Activated naive CD8-positive, alpha-beta T cell treated with anti-CD3 and anti-CD28 coated beads, Interleukin-2, amount 10 ng/mL, durations not matched to agents 7 days and 5 days (primary cell): Measurements from ENCODE around the gene CHPF2. TPM values are rescaled to one million over a fixed set of nuclear protein-coding genes. Genes with fewer than 3 reads are reported as not detected.
A peak's percentile ranks its signal among the peaks of the same experiment; 100 is the strongest.

ENCODE experiments used
- ATAC-seq: fragments of 150-1000 bp; cut with Tn5 transposase; one replicate; pipeline ENCODE4 v1.10.0; 2021; ENCODE audit warnings: low read depth, moderate library complexity
- POLR2A ChIA-PET: fragments of 350-600 bp; sonication (Branson Sonifier 250); formaldehyde crosslinking; loops from one replicate; lab custom pipeline; 2021; ENCODE audit warnings: antibody characterized with exemption; lab: Charles Lee
- DNase-seq: peaks from one replicate; pipeline ENCODE4 v3.0.0; 2021
- H3K27ac Mint-ChIP-seq: one replicate; pipeline ENCODE4 v1.8.0; 2022; ENCODE audit warnings: mild to moderate bottlenecking, mixed read lengths
- H3K27me3 Mint-ChIP-seq: one replicate; pipeline ENCODE4 v1.8.0; 2022; ENCODE audit warnings: mild to moderate bottlenecking, moderate library complexity, mixed read lengths
- H3K36me3 Mint-ChIP-seq: one replicate; pipeline ENCODE4 v1.8.0; 2021; ENCODE audit warnings: mild to moderate bottlenecking, mixed read lengths
- H3K4me1 Mint-ChIP-seq: one replicate; pipeline ENCODE4 v1.8.0; 2021; ENCODE audit warnings: mixed read lengths
- H3K4me3 Mint-ChIP-seq: one replicate; pipeline ENCODE4 v1.8.0; 2022; ENCODE audit warnings: mild to moderate bottlenecking, moderate library complexity, mixed read lengths
- H3K9me3 Mint-ChIP-seq: one replicate; pipeline ENCODE4 v1.8.0; 2021; ENCODE audit warnings: mixed read lengths
- total RNA-seq, 2 experiments: library from RNA; stranded (reverse); gene quantifications; one replicate each; pipeline ENCODE4 v1.2.3, GENCODE V29; 2021

CHPF2 gene
- total RNA-seq, 2 experiments from 2014 or later = 44.3 to 48.4 TPM

GRCh38 chr7:151210087-151210854, 22.0 kb upstream of the CHPF2 start, which contains the start of gene H2BK1:
Gene H2BK1, minus strand, starts transcription at chr7:151210488. Its CDS starts 170 bp downstream, at chr7:151210318.
- no peak for DNase-seq
- H3K9me3 Mint-ChIP-seq = no peaks in the 10 kb centered on the region
- H3K4me1 Mint-ChIP-seq = peaks cover 19% of the 10 kb centered on the region
- H3K4me3 Mint-ChIP-seq = no peak within 1 kb of the TSS
- POLR2A ChIA-PET = no interaction called here
- H3K27me3 Mint-ChIP-seq = peaks cover 10% of the 10 kb centered on the region
- peaks cover 13% of the 10 kb centered on the region for H3K36me3 Mint-ChIP-seq
- no peak within 1 kb of the TSS for H3K27ac Mint-ChIP-seq
- ATAC-seq = no peak

- no peaks in the 10 kb centered on the region for H3K9me3 Mint-ChIP-seq
- DNase-seq (no peak), ATAC-seq (no peak)
- peaks cover 2% of the 10 kb centered on the region for H3K27me3 Mint-ChIP-seq
- peaks cover 19% of the 10 kb centered on the region for H3K4me1 Mint-ChIP-seq
- H3K4me3 Mint-ChIP-seq = no peak overlapping the region
- H3K36me3 Mint-ChIP-seq = peaks cover 13% of the 10 kb centered on the region
- POLR2A ChIA-PET = no interaction called here
- H3K27ac Mint-ChIP-seq = peak overlapping the region; percentile 64
Observed at GRCh38 chr7:151211155-151211772, 21.0 kb upstream of the CHPF2 start.

- Mint-ChIP-seq H3K4me1 (peaks cover 7% of the 10 kb centered on the region), H3K36me3 (peaks cover 13% of the 10 kb centered on the region), H3K9me3 (no peaks in the 10 kb centered on the region), H3K27ac (no peak overlapping the region), H3K27me3 (no peaks in the 10 kb centered on the region), H3K4me3 (no peak overlapping the region)
- no peak for ATAC-seq
- DNase-seq = no peak
- POLR2A ChIA-PET = interaction anchor here (0.8 kb wide), 1 partner anchor 16 kb away, joined by 3 read pairs; no protein-coding TSS in a partner anchor
Observed at GRCh38 chr7:151212626-151213025, 19.7 kb upstream of the CHPF2 start.

- Mint-ChIP-seq H3K9me3 (no peaks in the 10 kb centered on the region), H3K4me3 (no peak overlapping the region), H3K4me1 (peaks cover 1% of the 10 kb centered on the region), H3K27ac (no peak overlapping the region), H3K27me3 (no peaks in the 10 kb centered on the region), H3K36me3 (peaks cover 14% of the 10 kb centered on the region)
- DNase-seq = no peak
- no peak for ATAC-seq
- POLR2A ChIA-PET = interaction anchor here (0.9 kb wide), 1 partner anchor 19 kb away, joined by 3 read pairs; the partner anchor contains the start of gene CHPF2
Observed at GRCh38 chr7:151213826-151214225, 18.5 kb upstream of the CHPF2 start.

GRCh38 chr7:151215396-151215795, 16.9 kb upstream of the CHPF2 start:
- Mint-ChIP-seq H3K4me1 (peaks cover 1% of the 10 kb centered on the region), H3K27ac (no peak overlapping the region), H3K4me3 (no peak overlapping the region), H3K36me3 (peaks cover 16% of the 10 kb centered on the region), H3K27me3 (no peaks in the 10 kb centered on the region), H3K9me3 (no peaks in the 10 kb centered on the region)
- POLR2A ChIA-PET = no interaction called here
- no peak for DNase-seq
- ATAC-seq = no peak

GRCh38 chr7:151218170-151218569, 14.1 kb upstream of the CHPF2 start:
- POLR2A ChIA-PET = interaction anchor here (1.1 kb wide), 1 partner anchor 9 kb away, joined by 7 read pairs; the partner anchor contains the start of gene ABCF2
- ATAC-seq = no peak
- Mint-ChIP-seq H3K36me3 (peaks cover 13% of the 10 kb centered on the region), H3K9me3 (no peaks in the 10 kb centered on the region), H3K27me3 (no peaks in the 10 kb centered on the region), H3K27ac (no peak overlapping the region), H3K4me1 (no peaks in the 10 kb centered on the region), H3K4me3 (no peak overlapping the region)
- no peak for DNase-seq

- peaks cover 12% of the 10 kb centered on the region for H3K36me3 Mint-ChIP-seq
- POLR2A ChIA-PET = interaction anchor here (1.3 kb wide), 1 partner anchor 9 kb away, joined by 3 read pairs; the partner anchor contains the start of gene CHPF2
Observed at GRCh38 chr7:151223728-151224127, 8.6 kb upstream of the CHPF2 start.

GRCh38 chr7:151225948-151226510, 6.3 kb upstream of the CHPF2 start:
- no peak for ATAC-seq
- Mint-ChIP-seq H3K27me3 (peaks cover 4% of the 10 kb centered on the region), H3K4me1 (peaks cover 21% of the 10 kb centered on the region), H3K9me3 (no peaks in the 10 kb centered on the region), H3K4me3 (peak overlapping the region; percentile 93), H3K27ac (peak overlapping the region; percentile 86), H3K36me3 (peaks cover 8% of the 10 kb centered on the region)
- DNase-seq = no peak
- POLR2A ChIA-PET = interaction anchor here (1.4 to 2.1 kb wide), 2 partner anchors 8 to 17 kb away, joined by 7 to 18 read pairs; no protein-coding TSS in a partner anchor

More at GRCh38 chr7:151223728-151224127, 8.6 kb upstream of the CHPF2 start:
- no peaks in the 10 kb centered on the region for H3K27me3 Mint-ChIP-seq
- no peak for DNase-seq
- peaks cover 21% of the 10 kb centered on the region for H3K4me1 Mint-ChIP-seq
- no peak overlapping the region for H3K27ac Mint-ChIP-seq
- no peak for ATAC-seq
- no peak overlapping the region for H3K4me3 Mint-ChIP-seq
- no peaks in the 10 kb centered on the region for H3K9me3 Mint-ChIP-seq

- H3K36me3 Mint-ChIP-seq = peaks cover 8% of the 10 kb centered on the region
- peaks cover 23% of the 10 kb centered on the region for H3K4me1 Mint-ChIP-seq
- DNase-seq (no peak), ATAC-seq (peak; percentile 1)
- peak overlapping the region; percentile 93 for H3K4me3 Mint-ChIP-seq
- H3K27ac Mint-ChIP-seq = peak overlapping the region; percentile 86
- no peaks in the 10 kb centered on the region for H3K9me3 Mint-ChIP-seq
- peaks cover 6% of the 10 kb centered on the region for H3K27me3 Mint-ChIP-seq
- POLR2A ChIA-PET = interaction anchor here (0.8 to 2.1 kb wide), 10 partner anchors 8 to 232 kb away, joined by 3 to 18 read pairs (median 4); partner anchors contain the start of gene ABCB8
Observed at GRCh38 chr7:151226560-151226874, 5.8 kb upstream of the CHPF2 start.

GRCh38 chr7:151226875-151227782, 5.2 kb upstream of the CHPF2 start, which contains the start of gene ABCF2:
Gene ABCF2, minus strand, starts transcription at chr7:151227205. Its CDS starts 747 bp downstream, at chr7:151226458.
- H3K4me3 Mint-ChIP-seq = peak within 1 kb of the TSS; percentile 93

GRCh38 chr7:151228024-151228866, 4.0 kb upstream of the CHPF2 start:
- peaks cover 6% of the 10 kb centered on the region for H3K27me3 Mint-ChIP-seq
- DNase-seq (no peak), ATAC-seq (no peak)
- POLR2A ChIA-PET = interaction anchor here (1.0 to 2.1 kb wide), 5 partner anchors 9 to 200 kb away, joined by 3 to 18 read pairs (median 5); partner anchors contain the start of gene ABCB8
- peaks cover 5% of the 10 kb centered on the region for H3K36me3 Mint-ChIP-seq
- peak overlapping the region; percentile 83 for H3K27ac Mint-ChIP-seq
- H3K4me3 Mint-ChIP-seq = peak overlapping the region; percentile 93
- peaks cover 30% of the 10 kb centered on the region for H3K4me1 Mint-ChIP-seq
- H3K9me3 Mint-ChIP-seq = no peaks in the 10 kb centered on the region

More at GRCh38 chr7:151226875-151227782, 5.2 kb upstream of the CHPF2 start, which contains the start of gene ABCF2:
- H3K9me3 Mint-ChIP-seq = no peaks in the 10 kb centered on the region
- ATAC-seq (peak; percentile 100), DNase-seq (peak; percentile 97)
- H3K27me3 Mint-ChIP-seq = peaks cover 6% of the 10 kb centered on the region
- peaks cover 8% of the 10 kb centered on the region for H3K36me3 Mint-ChIP-seq
- POLR2A ChIA-PET = interaction anchor here (0.6 to 2.1 kb wide), 12 partner anchors 9 to 233 kb away, joined by 3 to 18 read pairs (median 4); partner anchors contain the start of gene ABCB8
- H3K27ac Mint-ChIP-seq = peak within 1 kb of the TSS; percentile 86
- H3K4me1 Mint-ChIP-seq = peaks cover 29% of the 10 kb centered on the region
